ENCODE results near the gene PNO1. TPM values are rescaled to one million over a fixed set of nuclear protein-coding genes. Genes with fewer than 3 reads are reported as not detected.
"Not testable (repeated sequence)": the region's sequence is repeated elsewhere in the genome, so short reads cannot be mapped to it uniquely, and the experiment has no call there.

PNO1 gene
- polyA plus RNA-seq, 2 donors = 3.8 to 11.2 TPM

- Histone ChIP-seq H3K4me3 (ENCODE audit: low read depth in 1 of 2, low read length in 2 of 2) (no peak overlapping the region), H3K27ac (ENCODE audit: low read depth in 2 of 2, low read length in 1 of 2) (no peak overlapping the region), H3K9me3 (ENCODE audit: control insufficient read depth in 2 of 2, insufficient read depth in 1 of 2, low read depth in 1 of 2, low read length in 1 of 2) (no peaks in the 10 kb centered on the region), H3K4me1 (ENCODE audit: control insufficient read depth in 2 of 2, insufficient read depth in 2 of 2, low read length in 1 of 2) (no peaks in the 10 kb centered on the region), H3K36me3 (ENCODE audit: control insufficient read depth in 2 of 2, insufficient read depth in 2 of 2, low read length in 1 of 2) (peaks cover 0 to 4% of the 10 kb centered on the region in 2 donors), H3K27me3 (ENCODE audit: control insufficient read depth in 1 of 2, insufficient read depth in 2 of 2, low read length in 2 of 2) (no peaks in the 10 kb centered on the region)
- WGBS, 2 donors = 82 to 86% methylated on average over 8 of the region's 8 CpGs
These were observed 15.5 kb downstream of the PNO1 start for GRCh38 chr2:68172990-68173700.

- H3K36me3 ChIP-seq (ENCODE audit: control insufficient read depth in 2 of 2, insufficient read depth in 2 of 2, low read length in 1 of 2); H3K9me3 ChIP-seq (ENCODE audit: control insufficient read depth in 2 of 2, insufficient read depth in 1 of 2, low read depth in 1 of 2, low read length in 1 of 2); H3K4me1 ChIP-seq (ENCODE audit: control insufficient read depth in 2 of 2, insufficient read depth in 2 of 2, low read length in 1 of 2); H3K27ac ChIP-seq (ENCODE audit: low read depth in 2 of 2, low read length in 1 of 2); H3K27me3 ChIP-seq (ENCODE audit: control insufficient read depth in 1 of 2, insufficient read depth in 2 of 2, low read length in 2 of 2); H3K4me3 ChIP-seq (ENCODE audit: low read depth in 1 of 2, low read length in 2 of 2): not testable (repeated sequence)
- WGBS, 2 donors = 97% methylated on average over 4 of the region's 4 CpGs
These were observed 17.5 kb downstream of the PNO1 start for GRCh38 chr2:68175210-68175609.

DNA sequence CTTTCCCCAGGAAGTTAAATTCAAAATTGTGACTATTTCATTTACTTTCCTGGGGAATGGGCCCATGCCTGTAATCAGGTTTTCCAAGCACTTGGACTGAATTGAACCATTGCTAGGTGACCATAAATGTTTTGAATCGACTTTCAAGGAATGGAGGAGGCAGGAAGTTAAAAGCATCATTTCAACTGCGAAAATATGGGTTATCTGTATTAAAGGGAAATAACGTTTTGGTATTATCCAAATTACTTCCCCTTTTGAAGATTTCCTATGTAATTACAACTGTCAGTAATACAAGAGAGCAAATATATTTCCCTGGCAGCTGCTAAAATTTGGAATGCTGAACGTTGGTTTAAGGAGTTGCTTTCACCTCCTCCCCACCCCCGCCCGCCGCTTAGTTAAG is 19.0 kb downstream of the PNO1 start:
- Histone ChIP-seq H3K27me3 (ENCODE audit: control insufficient read depth in 1 of 2, insufficient read depth in 2 of 2, low read length in 2 of 2) (no peaks in the 10 kb centered on the region), H3K4me3 (ENCODE audit: low read depth in 1 of 2, low read length in 2 of 2) (no peak overlapping the region), H3K9me3 (ENCODE audit: control insufficient read depth in 2 of 2, insufficient read depth in 1 of 2, low read depth in 1 of 2, low read length in 1 of 2) (no peaks in the 10 kb centered on the region), H3K36me3 (ENCODE audit: control insufficient read depth in 2 of 2, insufficient read depth in 2 of 2, low read length in 1 of 2) (peaks cover 4% of the 10 kb centered on the region in 2 donors), H3K27ac (ENCODE audit: low read depth in 2 of 2, low read length in 1 of 2) (no peak overlapping the region), H3K4me1 (ENCODE audit: control insufficient read depth in 2 of 2, insufficient read depth in 2 of 2, low read length in 1 of 2) (no peaks in the 10 kb centered on the region)
- WGBS, 2 donors = 73 to 74% methylated on average over 7 of the region's 7 CpGs

DNA sequence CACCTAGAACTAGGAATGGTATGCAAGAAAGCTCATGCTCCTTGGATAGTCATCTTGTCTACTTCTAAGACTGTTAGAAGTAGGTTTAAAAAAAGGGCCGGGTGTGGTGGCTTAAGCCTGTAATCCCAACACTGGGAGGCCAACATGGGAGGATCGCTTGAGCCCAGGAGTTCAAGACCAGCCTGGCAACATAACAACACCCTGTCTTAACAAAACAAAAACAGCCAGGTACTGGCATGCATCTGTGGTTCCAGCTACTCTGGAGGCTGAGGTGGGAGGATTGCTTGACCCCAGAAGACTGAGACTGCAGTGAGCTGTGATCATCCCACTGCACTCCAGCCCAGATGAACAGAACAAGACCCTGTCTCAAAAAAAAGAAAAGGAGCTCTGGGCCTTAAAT is 19.9 kb downstream of the PNO1 start:
- Histone ChIP-seq H3K36me3 (ENCODE audit: control insufficient read depth in 2 of 2, insufficient read depth in 2 of 2, low read length in 1 of 2) (peaks cover 0 to 4% of the 10 kb centered on the region in 2 donors), H3K4me1 (ENCODE audit: control insufficient read depth in 2 of 2, insufficient read depth in 2 of 2, low read length in 1 of 2) (no peaks in the 10 kb centered on the region), H3K9me3 (ENCODE audit: control insufficient read depth in 2 of 2, insufficient read depth in 1 of 2, low read depth in 1 of 2, low read length in 1 of 2) (no peaks in the 10 kb centered on the region), H3K27ac (ENCODE audit: low read depth in 2 of 2, low read length in 1 of 2) (no peak overlapping the region), H3K4me3 (ENCODE audit: low read depth in 1 of 2, low read length in 2 of 2) (no peak overlapping the region), H3K27me3 (ENCODE audit: control insufficient read depth in 1 of 2, insufficient read depth in 2 of 2, low read length in 2 of 2) (no peaks in the 10 kb centered on the region)
- WGBS, 2 donors = 41 to 49% methylated on average over 2 of the region's 2 CpGs

- H3K9me3 ChIP-seq (ENCODE audit: control insufficient read depth in 2 of 2, insufficient read depth in 1 of 2, low read depth in 1 of 2, low read length in 1 of 2) = no peaks in the 10 kb centered on the region
- no peak overlapping the region for H3K4me3 ChIP-seq (ENCODE audit: low read depth in 1 of 2, low read length in 2 of 2)
- peaks cover 0 to 4% of the 10 kb centered on the region in 2 donors for H3K36me3 ChIP-seq (ENCODE audit: control insufficient read depth in 2 of 2, insufficient read depth in 2 of 2, low read length in 1 of 2)
- WGBS, 2 donors = 96 to 98% methylated on average over 3 of the region's 3 CpGs
- H3K4me1 ChIP-seq (ENCODE audit: control insufficient read depth in 2 of 2, insufficient read depth in 2 of 2, low read length in 1 of 2) = no peaks in the 10 kb centered on the region
- no peak overlapping the region for H3K27ac ChIP-seq (ENCODE audit: low read depth in 2 of 2, low read length in 1 of 2)
- no peaks in the 10 kb centered on the region for H3K27me3 ChIP-seq (ENCODE audit: control insufficient read depth in 1 of 2, insufficient read depth in 2 of 2, low read length in 2 of 2)
These were observed 20.7 kb downstream of the PNO1 start for GRCh38 chr2:68178432-68178831.

- Histone ChIP-seq H3K4me3 (ENCODE audit: low read depth in 1 of 2, low read length in 2 of 2) (no peak overlapping the region), H3K27me3 (ENCODE audit: control insufficient read depth in 1 of 2, insufficient read depth in 2 of 2, low read length in 2 of 2) (no peaks in the 10 kb centered on the region), H3K4me1 (ENCODE audit: control insufficient read depth in 2 of 2, insufficient read depth in 2 of 2, low read length in 1 of 2) (no peaks in the 10 kb centered on the region), H3K36me3 (ENCODE audit: control insufficient read depth in 2 of 2, insufficient read depth in 2 of 2, low read length in 1 of 2) (peaks cover 2 to 4% of the 10 kb centered on the region in 2 donors), H3K9me3 (ENCODE audit: control insufficient read depth in 2 of 2, insufficient read depth in 1 of 2, low read depth in 1 of 2, low read length in 1 of 2) (no peaks in the 10 kb centered on the region), H3K27ac (ENCODE audit: low read depth in 2 of 2, low read length in 1 of 2) (no peak overlapping the region)
- WGBS, 2 donors = 69 to 78% methylated on average over 4 of the region's 4 CpGs
These were observed 21.4 kb downstream of the PNO1 start for GRCh38 chr2:68178954-68179627.

GRCh38 chr2:68182902-68183301 is 25.2 kb downstream of the PNO1 start:
- H3K4me1 ChIP-seq (ENCODE audit: control insufficient read depth in 2 of 2, insufficient read depth in 2 of 2, low read length in 1 of 2) = no peaks in the 10 kb centered on the region
- no peaks in the 10 kb centered on the region for H3K9me3 ChIP-seq (ENCODE audit: control insufficient read depth in 2 of 2, insufficient read depth in 1 of 2, low read depth in 1 of 2, low read length in 1 of 2)
- 96 to 100% methylated on average over 1 of the region's 1 CpG for WGBS, 2 donors
- H3K4me3 ChIP-seq (ENCODE audit: low read depth in 1 of 2, low read length in 2 of 2) = no peak overlapping the region
- no peaks in the 10 kb centered on the region for H3K27me3 ChIP-seq (ENCODE audit: control insufficient read depth in 1 of 2, insufficient read depth in 2 of 2, low read length in 2 of 2)
- no peak overlapping the region for H3K27ac ChIP-seq (ENCODE audit: low read depth in 2 of 2, low read length in 1 of 2)
- peaks cover 2 to 4% of the 10 kb centered on the region in 2 donors for H3K36me3 ChIP-seq (ENCODE audit: control insufficient read depth in 2 of 2, insufficient read depth in 2 of 2, low read length in 1 of 2)

DNA sequence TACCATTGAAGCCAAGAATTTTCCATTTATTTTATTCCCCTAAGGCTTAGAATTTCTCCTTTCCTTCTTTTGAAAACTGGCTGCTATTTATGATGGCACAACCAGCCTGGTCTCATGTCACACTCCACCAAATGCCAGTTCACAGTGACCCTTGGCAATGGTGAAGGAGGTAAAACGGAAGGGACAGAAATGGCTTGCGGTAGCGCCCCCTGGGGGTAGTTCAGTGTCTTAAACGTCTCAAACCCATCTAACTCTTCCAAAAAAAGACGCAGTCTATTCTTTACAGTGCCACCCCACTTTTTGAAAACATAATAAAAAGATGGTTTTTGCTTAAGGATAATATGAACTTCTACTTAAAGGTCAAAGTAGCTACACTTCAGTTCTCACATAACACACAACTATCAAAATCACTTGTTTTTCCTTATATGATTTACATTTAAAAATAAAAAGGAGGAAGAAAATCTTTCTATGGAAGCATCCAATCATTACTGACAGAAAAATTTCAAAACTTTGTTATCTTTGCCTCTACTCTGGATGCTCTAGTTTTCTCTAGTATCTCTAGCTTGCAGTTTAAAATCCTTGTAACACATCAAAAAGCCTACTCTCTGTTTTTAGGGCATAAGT is 28.0 kb downstream of the PNO1 start:
- Histone ChIP-seq H3K9me3 (ENCODE audit: control insufficient read depth in 2 of 2, insufficient read depth in 1 of 2, low read depth in 1 of 2, low read length in 1 of 2) (no peaks in the 10 kb centered on the region), H3K27me3 (ENCODE audit: control insufficient read depth in 1 of 2, insufficient read depth in 2 of 2, low read length in 2 of 2) (no peaks in the 10 kb centered on the region), H3K27ac (ENCODE audit: low read depth in 2 of 2, low read length in 1 of 2) (no peak overlapping the region), H3K4me1 (ENCODE audit: control insufficient read depth in 2 of 2, insufficient read depth in 2 of 2, low read length in 1 of 2) (no peaks in the 10 kb centered on the region), H3K36me3 (ENCODE audit: control insufficient read depth in 2 of 2, insufficient read depth in 2 of 2, low read length in 1 of 2) (peaks cover 0 to 2% of the 10 kb centered on the region in 2 donors), H3K4me3 (ENCODE audit: low read depth in 1 of 2, low read length in 2 of 2) (no peak overlapping the region)
- WGBS, 2 donors = 49 to 51% methylated on average over 5 of the region's 5 CpGs

- WGBS, 2 donors = 26 to 33% methylated on average over 1 of the region's 1 CpG
- H3K9me3 ChIP-seq (ENCODE audit: control insufficient read depth in 2 of 2, insufficient read depth in 1 of 2, low read depth in 1 of 2, low read length in 1 of 2) = no peaks in the 10 kb centered on the region
- no peak overlapping the region for H3K4me3 ChIP-seq (ENCODE audit: low read depth in 1 of 2, low read length in 2 of 2)
- H3K36me3 ChIP-seq (ENCODE audit: control insufficient read depth in 2 of 2, insufficient read depth in 2 of 2, low read length in 1 of 2) = peaks cover 0 to 2% of the 10 kb centered on the region in 2 donors
- H3K4me1 ChIP-seq (ENCODE audit: control insufficient read depth in 2 of 2, insufficient read depth in 2 of 2, low read length in 1 of 2) = no peaks in the 10 kb centered on the region
- no peak overlapping the region for H3K27ac ChIP-seq (ENCODE audit: low read depth in 2 of 2, low read length in 1 of 2)
- no peaks in the 10 kb centered on the region for H3K27me3 ChIP-seq (ENCODE audit: control insufficient read depth in 1 of 2, insufficient read depth in 2 of 2, low read length in 2 of 2)
These were observed 29.6 kb downstream of the PNO1 start for GRCh38 chr2:68187329-68187728.

All from esophagus (tissue), 2 donors.